ENCODE measurements around the gene ARVCF.

Gene ARVCF

GRCh38 chr22:20053407-20054033 lies 36.9 kb upstream of the ARVCF start:
- FAIRE-seq, result no peak

- no peak for FAIRE-seq
Observed at GRCh38 chr22:20052309-20053259, 36.0 kb upstream of the ARVCF start.

- FAIRE-seq, result no peak
Observed at GRCh38 chr22:20051927-20052308, 35.3 kb upstream of the ARVCF start.

GRCh38 chr22:20046730-20047129 lies 30.1 kb upstream of the ARVCF start:
- no peak for FAIRE-seq

GRCh38 chr22:20044495-20045151 lies 28.0 kb upstream of the ARVCF start:
- no peak for FAIRE-seq

- FAIRE-seq, result no peak
Observed at GRCh38 chr22:20043997-20044342, 27.3 kb upstream of the ARVCF start.

GRCh38 chr22:20043057-20043996 lies 26.7 kb upstream of the ARVCF start:
- no peak for FAIRE-seq

GRCh38 chr22:20040327-20041200 lies 23.9 kb upstream of the ARVCF start:
- FAIRE-seq, result no peak

GRCh38 chr22:20039683-20040325 lies 23.2 kb upstream of the ARVCF start:
- no peak for FAIRE-seq

GRCh38 chr22:20038574-20038973 lies 22.0 kb upstream of the ARVCF start:
- FAIRE-seq, result no peak

GRCh38 chr22:20037419-20037818 lies 20.8 kb upstream of the ARVCF start:
- no peak for FAIRE-seq

- no peak for FAIRE-seq
Observed at GRCh38 chr22:20036535-20037392, 20.1 kb upstream of the ARVCF start.

- no peak for FAIRE-seq
Observed at GRCh38 chr22:20036084-20036482, 19.5 kb upstream of the ARVCF start.

- no peak for FAIRE-seq
Observed at GRCh38 chr22:20035375-20036083, 18.9 kb upstream of the ARVCF start.

- no peak for FAIRE-seq
Observed at GRCh38 chr22:20034143-20034542, 17.5 kb upstream of the ARVCF start.

- FAIRE-seq, result no peak
Observed at GRCh38 chr22:20033045-20033706, 16.6 kb upstream of the ARVCF start.

GRCh38 chr22:20032407-20032991 lies 15.9 kb upstream of the ARVCF start:
- no peak for FAIRE-seq

- no peak for FAIRE-seq
Observed at GRCh38 chr22:20031732-20032406, 15.2 kb upstream of the ARVCF start.

Measured in colon (tissue), 2 donors.